SH-SY5Y (cell line): Measurements from ENCODE around the gene PGF.

Source experiments
- GATA2 ChIP-seq: IDR thresholded peaks from 2 replicates; pipeline ENCODE4 v1.6.1; 2011; ENCODE audit warnings: mild to moderate bottlenecking, low read depth, low read length
- GATA3 ChIP-seq: IDR thresholded peaks from 2 replicates; pipeline ENCODE4 v1.6.1; 2011; ENCODE audit warnings: low read depth, mild to moderate bottlenecking, low read length, moderate library complexity

DNA sequence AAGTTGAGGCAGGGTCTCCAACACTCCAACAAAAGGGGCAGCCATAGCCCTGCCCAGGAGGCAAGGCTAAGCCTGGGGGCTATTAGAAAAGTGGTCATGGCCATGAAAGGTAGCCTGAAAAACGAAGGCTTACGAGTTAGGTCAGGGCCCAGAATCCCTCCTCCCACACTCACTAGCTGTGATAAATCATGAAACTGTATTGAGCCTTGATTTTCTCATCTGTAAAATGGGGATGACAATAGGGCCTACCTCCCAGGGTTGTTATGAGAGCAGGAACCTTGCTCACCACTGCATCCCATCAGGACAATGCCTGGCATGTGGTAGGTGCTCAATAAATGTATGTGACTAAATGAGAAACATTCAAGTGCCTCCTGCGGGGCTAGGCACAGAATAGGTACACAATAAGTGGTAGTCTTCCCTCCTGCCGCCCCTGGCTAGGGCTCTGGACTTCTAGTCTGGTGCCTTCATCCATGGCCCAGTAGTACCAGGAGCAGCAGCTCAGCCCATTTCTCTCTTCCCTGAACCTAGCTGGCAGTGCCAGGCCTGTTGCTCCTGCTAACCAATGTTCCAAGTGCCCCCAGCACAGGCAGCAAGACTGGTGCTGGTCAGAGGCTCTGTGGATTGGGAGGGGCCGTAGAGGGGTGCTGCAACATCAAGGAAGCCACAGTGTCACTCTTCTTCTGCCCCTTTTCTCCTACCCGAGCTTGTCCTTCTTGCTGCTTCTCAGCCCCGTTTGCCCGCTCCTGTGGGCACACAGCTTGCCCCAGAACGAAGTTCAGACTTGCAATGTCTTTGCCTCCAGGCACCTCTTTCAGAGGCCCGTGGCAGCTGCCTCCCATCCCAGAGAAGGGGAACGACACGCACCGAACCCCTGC lies 7.8 kb downstream of the PGF start:
- no peak for TF ChIP-seq GATA2
- TF ChIP-seq GATA3: no peak
